Upper lobe of left lung (tissue), 4 donors: Measurements from ENCODE around the gene ZBTB40.

Experiments used
- CTCF ChIP-seq, 6 experiments: fragments of 450-650 bp in 4 of 6; fragments of 200-600 bp in 2 of 6; sonication (generic) in 2 of 6; IDR thresholded peaks; one replicate each; pipeline ENCODE4 v1.5.1; 2016 to 2019; ENCODE audit warnings: antibody characterized with exemption in 6 of 6
- POLR2A ChIP-seq, 4 donors: fragments of 450-650 bp; IDR thresholded peaks; one replicate each; pipeline ENCODE4 v1.5.1; 2016 to 2017; ENCODE audit warnings: antibody characterized with exemption in 4 of 4, mild to moderate bottlenecking in 2 of 4
- POLR2AphosphoS5 ChIP-seq, 2 donors: sonication (generic); formaldehyde crosslinking; IDR thresholded peaks; one replicate each; pipeline ENCODE4 v1.5.1; 2017; ENCODE audit warnings: antibody characterized with exemption in 2 of 2

- TF ChIP-seq CTCF (IDR thresholded peaks at IDR 0.05) = no peak
- no peak for TF ChIP-seq POLR2A (IDR thresholded peaks at IDR 0.05)
- no peak for TF ChIP-seq POLR2AphosphoS5 (IDR thresholded peaks at IDR 0.05)
Observed at GRCh38 chr1:22547186-22547817, 95.7 kb downstream of the ZBTB40 start.
